ENCODE measurements around the gene ODF2.
"Not testable (repeated sequence)": the region's sequence is repeated elsewhere in the genome, so short reads cannot be mapped to it uniquely, and the experiment has no call there.

Gene ODF2

GRCh38 chr9:128422783-128423150, 33.0 kb upstream of the ODF2 start:
- peak overlapping the region; percentile 84 for H3K27ac ChIP-seq
- no peak for DNase-seq (ENCODE audit: low read depth, low spot score)

DNA sequence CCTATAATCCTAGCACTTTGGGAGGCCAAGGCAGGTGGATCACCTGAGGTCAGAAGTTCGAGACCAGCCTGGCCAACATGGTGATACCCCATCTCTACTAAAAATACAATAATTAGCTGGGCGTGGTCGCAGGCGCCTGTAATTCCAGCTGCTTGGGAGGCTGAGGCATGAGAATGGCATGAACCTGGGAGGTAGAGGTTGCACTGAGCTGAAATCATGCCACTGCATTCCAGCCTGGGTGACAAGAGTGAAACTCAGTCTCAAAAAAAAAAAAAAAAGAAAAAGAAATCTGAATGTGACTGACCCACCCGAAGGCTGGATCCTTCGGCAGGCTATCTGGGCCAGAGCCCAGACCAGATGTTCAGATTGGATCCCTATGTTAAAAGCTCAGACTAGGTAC, 32.5 kb upstream of the ODF2 start:
- not testable (repeated sequence) for DNase-seq (ENCODE audit: low read depth, low spot score)
- peak overlapping the region; percentile 84 for H3K27ac ChIP-seq

DNA sequence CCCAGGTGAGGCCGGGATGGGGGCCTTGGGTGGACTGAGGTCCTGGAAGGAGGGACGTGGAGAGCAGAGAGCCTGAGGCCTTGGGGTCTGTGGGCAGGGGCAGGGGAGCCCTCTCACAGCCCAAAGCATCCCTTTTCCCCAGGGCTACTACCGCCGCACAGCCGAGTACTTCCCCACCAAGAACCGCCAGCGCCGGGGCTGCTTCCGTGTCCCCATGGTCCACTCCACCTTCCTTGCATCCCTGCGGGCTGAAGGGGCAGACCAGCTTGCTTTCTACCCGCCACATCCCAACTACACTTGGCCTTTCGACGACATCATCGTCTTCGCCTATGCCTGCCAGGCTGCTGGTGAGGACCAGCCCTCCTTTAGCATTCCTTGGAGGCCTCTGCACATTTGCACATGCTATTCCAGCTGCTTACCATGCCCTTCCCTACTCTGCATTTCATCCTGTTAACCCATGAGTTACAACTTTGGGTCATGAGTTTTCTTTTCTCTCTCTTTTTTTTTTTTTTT, 31.5 kb upstream of the ODF2 start:
- DNase-seq (ENCODE audit: low read depth, low spot score): no peak
- peak overlapping the region; percentile 84 for H3K27ac ChIP-seq

DNA sequence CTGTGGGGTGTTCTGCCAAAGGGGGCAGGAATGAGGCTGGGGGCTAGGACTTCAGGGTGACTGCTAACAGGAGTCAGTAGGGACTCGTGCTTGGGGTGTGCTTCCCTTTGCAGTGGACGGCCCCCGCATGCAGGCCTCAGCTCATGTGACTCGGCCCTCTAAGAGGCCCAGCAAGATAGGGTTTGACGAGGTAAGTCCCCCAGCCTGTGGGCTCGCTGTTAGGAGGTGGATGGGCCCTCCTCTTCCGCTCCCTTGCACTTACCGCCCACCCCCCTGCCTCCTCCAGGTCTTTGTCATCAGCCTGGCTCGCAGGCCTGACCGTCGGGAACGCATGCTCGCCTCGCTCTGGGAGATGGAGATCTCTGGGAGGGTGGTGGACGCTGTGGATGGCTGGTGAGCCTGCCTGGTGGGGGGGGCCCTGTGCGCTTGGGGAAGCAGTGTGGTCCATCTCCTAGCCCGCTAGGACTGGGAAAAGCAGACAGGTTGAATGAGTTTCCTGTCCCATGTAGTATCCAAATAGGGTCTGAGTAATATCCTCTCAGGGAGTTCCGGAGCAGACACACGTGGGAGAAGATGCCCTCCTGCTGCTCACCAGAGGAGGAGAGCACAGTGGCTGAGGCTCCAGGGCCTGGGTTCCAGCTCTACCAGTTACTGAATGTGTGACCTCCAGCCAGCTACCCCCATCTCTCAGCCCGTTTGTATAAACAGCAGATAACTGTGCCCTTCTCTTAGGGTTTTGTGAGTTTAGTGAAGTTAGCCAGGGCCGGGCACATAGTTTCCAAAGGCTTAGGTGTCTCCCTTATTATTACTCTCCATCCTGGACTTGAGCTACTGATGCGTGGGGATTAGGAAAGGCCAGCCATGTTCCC, 26.9 kb upstream of the ODF2 start:
- no peak overlapping the region for H3K27ac ChIP-seq
- no peak for DNase-seq (ENCODE audit: low read depth, low spot score)

DNA sequence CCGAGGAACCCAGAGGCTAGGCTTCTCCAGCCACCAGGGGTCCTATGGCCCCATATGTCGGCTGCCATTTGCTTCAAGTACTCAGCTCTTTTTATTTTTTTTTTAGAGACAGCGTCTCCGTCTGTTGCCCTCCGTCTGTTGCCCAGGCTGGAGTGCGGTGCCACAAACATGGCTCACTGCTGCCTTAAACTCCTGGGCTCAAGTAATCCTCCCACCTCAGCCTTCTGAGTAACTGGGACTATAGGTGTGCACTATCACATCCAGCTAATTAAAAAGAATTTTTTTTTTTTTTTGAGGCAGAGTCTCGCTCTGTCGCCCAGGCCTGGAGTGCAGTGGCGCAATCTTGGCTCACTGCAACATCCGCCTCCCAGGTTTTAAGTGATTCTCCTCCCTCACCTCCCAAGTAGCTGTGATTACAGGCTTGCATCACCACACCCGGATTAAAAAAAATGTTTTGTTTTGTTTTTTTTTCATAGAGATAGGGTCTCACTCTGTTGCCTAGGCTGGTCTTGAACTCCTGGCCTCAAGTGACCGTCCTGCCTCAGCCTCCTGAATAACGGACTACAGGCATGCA, 26.2 kb upstream of the ODF2 start:
- DNase-seq (ENCODE audit: low read depth, low spot score): no peak
- H3K27ac ChIP-seq: no peak overlapping the region

DNA sequence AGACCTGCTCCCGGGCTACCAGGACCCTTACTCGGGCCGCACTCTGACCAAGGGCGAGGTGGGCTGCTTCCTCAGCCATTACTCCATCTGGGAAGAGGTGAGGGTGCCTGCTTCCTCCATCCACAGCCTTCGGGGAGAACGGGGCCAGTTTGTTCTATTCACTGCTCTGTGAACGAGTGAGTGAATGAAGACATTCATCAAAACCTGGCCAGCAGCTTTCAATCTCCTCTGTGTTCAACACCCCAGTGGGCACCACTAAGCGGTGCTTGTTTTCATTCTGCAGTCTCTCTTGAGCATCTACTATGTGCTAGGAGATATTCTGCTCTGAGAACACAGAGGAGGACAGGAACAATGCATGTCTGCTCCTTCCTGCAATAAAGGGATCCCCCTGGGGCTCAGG, 24.6 kb upstream of the ODF2 start:
- DNase-seq (ENCODE audit: low read depth, low spot score): no peak
- H3K27ac ChIP-seq: no peak overlapping the region

- H3K27ac ChIP-seq: no peak overlapping the region
- no peak for DNase-seq (ENCODE audit: low read depth, low spot score)
These were observed 21.5 kb upstream of the ODF2 start for GRCh38 chr9:128434340-128434739.

GRCh38 chr9:128435611-128436010, 20.2 kb upstream of the ODF2 start:
- no peak for DNase-seq (ENCODE audit: low read depth, low spot score)
- no peak overlapping the region for H3K27ac ChIP-seq

GRCh38 chr9:128438343-128439109, 17.3 kb upstream of the ODF2 start:
- DNase-seq (ENCODE audit: low read depth, low spot score): no peak

DNA sequence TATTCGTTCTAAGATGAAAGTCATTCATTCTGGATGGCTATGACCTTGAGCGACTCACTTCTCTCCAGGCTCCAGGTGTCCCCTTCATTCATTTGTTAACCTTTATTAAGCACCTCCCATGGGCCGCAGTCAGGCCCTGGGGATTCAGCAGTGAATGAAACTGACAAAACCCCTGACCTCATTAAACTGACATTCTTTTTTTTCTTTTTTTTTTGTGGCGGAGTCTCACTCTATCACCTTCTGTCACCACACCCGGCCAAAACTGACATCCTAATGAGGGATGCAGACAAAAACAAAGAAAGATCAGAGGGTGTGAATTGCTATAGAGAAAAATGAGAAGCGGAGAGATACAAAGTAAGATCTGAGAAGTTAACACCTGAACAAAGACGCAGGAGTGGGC, 16.5 kb upstream of the ODF2 start:
- no peak for DNase-seq (ENCODE audit: low read depth, low spot score)
- no peak overlapping the region for H3K27ac ChIP-seq

More at GRCh38 chr9:128438343-128439109, 17.3 kb upstream of the ODF2 start:
- H3K27ac ChIP-seq: no peak overlapping the region

DNA sequence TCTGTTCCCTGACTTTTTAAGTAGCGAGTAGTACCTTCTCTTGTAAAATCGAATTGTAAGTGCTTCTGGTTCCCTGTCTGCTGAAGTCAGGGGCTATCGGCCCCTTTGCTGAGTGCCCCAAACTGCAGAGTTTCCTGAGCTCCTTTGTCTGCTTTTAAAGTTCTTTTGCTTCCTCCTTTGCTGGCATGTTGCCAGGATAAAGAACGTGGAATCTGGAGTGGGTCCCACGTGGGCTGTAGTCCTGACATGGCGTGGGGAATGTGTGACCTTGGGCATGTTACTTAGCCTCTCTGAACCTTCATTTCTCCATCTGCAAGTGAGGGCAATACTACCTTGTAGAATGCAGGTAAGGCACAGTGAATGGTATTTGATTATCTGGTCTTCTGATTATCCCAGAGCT, 13.7 kb upstream of the ODF2 start:
- H3K27ac ChIP-seq: no peak overlapping the region
- no peak for DNase-seq (ENCODE audit: low read depth, low spot score)

GRCh38 chr9:128446505-128446904, 9.3 kb upstream of the ODF2 start:
- DNase-seq (ENCODE audit: low read depth, low spot score): not testable (repeated sequence)

DNA sequence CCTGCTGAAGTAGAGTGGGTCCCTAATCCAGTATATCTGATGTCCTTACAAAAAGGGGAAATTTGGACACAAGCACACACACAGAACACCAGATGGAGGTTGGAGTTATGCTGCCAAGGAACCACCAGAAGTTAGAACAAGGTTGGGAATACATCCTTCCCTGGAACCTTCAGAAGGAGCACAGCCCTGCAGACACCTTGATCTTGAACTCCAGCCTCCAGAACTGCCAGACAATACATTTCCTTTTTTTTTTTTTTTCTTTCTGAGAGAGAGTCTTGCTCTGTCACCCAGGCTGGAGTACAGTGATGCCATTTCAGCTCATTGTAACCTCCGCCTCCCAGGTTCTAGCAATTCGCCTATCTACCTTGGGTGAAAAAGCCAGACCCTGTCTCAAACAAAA, 7.1 kb upstream of the ODF2 start:
- no peak for DNase-seq (ENCODE audit: low read depth, low spot score)
- no peak overlapping the region for H3K27ac ChIP-seq

More at GRCh38 chr9:128446505-128446904, 9.3 kb upstream of the ODF2 start:
- H3K27ac ChIP-seq: not testable (repeated sequence)

DNA sequence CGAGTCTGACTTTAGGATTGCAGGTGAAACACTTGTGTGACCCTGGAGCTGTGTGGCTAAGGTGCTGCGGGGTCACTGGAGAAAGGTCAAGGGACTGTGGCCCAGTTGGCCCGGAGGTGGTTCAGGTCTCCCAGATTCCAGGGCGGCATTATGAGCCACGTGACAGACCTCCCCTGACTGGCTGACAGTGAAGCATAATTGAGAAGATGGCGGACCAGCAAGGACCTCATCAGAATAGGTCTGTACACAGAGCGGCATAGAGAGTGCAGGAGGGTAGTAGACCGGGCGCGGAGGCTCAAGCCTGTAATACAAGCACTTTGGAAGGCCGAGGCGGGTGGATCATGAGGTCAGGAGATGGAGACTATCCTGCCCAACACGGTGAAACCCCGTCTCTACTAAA, 815 bp upstream of the ODF2 start:
- DNase-seq (ENCODE audit: low read depth, low spot score): no peak
- H3K27ac ChIP-seq: no peak overlapping the region

GRCh38 chr9:128456613-128457061, 831 bp downstream of the ODF2 start:
- no peak for DNase-seq (ENCODE audit: low read depth, low spot score)
- H3K27ac ChIP-seq: peak overlapping the region; percentile 66

DNA sequence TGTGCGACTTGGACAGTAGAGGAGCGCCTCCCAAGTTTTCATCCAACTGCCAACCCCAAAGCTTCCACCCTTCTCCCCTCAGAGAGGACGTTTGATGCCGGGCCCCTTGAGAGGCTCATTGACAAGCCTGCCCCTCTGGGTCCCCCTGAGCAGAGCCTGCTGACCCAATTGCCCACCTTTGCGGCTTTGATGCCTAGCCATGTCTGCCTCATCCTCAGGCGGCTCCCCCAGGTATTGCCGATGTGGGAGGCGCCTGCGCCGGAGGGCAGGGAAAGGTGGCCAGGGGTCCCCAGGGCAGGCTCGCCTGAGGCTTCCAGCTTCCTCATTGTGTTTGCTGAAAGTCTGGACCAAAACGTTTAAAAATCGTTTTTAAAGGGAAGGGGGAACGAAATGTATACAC, 1.4 kb downstream of the ODF2 start:
- H3K27ac ChIP-seq: no peak overlapping the region
- no peak for DNase-seq (ENCODE audit: low read depth, low spot score)

GRCh38 chr9:128459011-128459410, 3.2 kb downstream of the ODF2 start:
- no peak for DNase-seq (ENCODE audit: low read depth, low spot score)
- no peak overlapping the region for H3K27ac ChIP-seq

GRCh38 chr9:128469070-128469469, 13.3 kb downstream of the ODF2 start:
- DNase-seq (ENCODE audit: low read depth, low spot score): no peak
- no peak overlapping the region for H3K27ac ChIP-seq

DNA sequence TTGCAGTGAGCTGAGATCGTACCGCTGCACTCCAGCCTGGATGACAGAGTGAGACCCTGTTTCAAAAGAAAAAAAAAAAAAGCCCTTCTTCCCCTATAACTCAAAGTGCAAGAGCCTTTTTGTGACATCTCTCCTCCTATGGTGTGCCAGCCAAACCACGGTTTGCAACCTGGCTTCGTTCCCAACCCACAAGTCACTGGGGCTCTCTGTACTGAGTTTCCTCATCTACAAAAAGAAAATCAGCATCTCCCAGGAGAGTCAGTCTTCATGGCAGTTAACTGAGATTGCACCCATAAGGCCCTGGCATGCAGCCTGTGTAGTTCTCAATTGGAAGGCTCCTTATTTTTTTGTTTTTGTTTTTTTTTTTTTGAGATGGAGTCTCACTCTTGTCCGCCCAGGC, 14.8 kb downstream of the ODF2 start:
- H3K27ac ChIP-seq: no peak overlapping the region
- no peak for DNase-seq (ENCODE audit: low read depth, low spot score)

- DNase-seq (ENCODE audit: low read depth, low spot score): no peak
- no peak overlapping the region for H3K27ac ChIP-seq
These were observed 17.3 kb downstream of the ODF2 start for GRCh38 chr9:128473104-128473503.

GRCh38 chr9:128475867-128476266, 20.1 kb downstream of the ODF2 start:
- no peak for DNase-seq (ENCODE audit: low read depth, low spot score)
- no peak overlapping the region for H3K27ac ChIP-seq

Data from epithelial cell of prostate (primary cell).